IMR-90 (cell line): ENCODE data around the gene ZBTB26. TPM values are rescaled to one million over a fixed set of nuclear protein-coding genes. Genes with fewer than 3 reads are reported as not detected.

ENCODE experiments used
- ATAC-seq: fragments of 200-7000 bp; cut with Tn5 transposase; 2 replicates; pipeline ENCODE4 v1.9.1; 2020; ENCODE audit warnings: low read depth, mild to moderate bottlenecking, moderate library complexity
- BruUV-seq: library from RNA; stranded (reverse); fragments of 400-500 nt; replicated peaks from 2 replicates; lab custom pipeline; 2021; lab: Mats Ljungman, UMichigan
- CTCF ChIA-PET: fragments of 300-600 bp; formaldehyde crosslinking; extraction: SDS; loops from one replicate; lab custom pipeline; 2021; ENCODE audit warnings: antibody characterized with exemption; lab: Yijun Ruan, JAX
- POLR2A ChIA-PET: fragments of 300-600 bp; sonication (Branson Sonifier 250); formaldehyde crosslinking; loops from one replicate; lab custom pipeline; 2022; ENCODE audit warnings: antibody characterized with exemption; ENCODE audit not compliant: unreplicated experiment; lab: Charles Lee
- DNase-seq: peaks from one replicate; pipeline ENCODE4 v3.0.0; 2013
- H2AFZ ChIP-seq: replicated peaks from 2 replicates; pipeline ENCODE3; 2013; ENCODE audit warnings: low read length, mild to moderate bottlenecking; ENCODE audit not compliant: poor library complexity
- H2AK5ac ChIP-seq: 2 replicates; pipeline ENCODE4 v1.6.1; 2013; ENCODE audit warnings: low read depth, low read length, inconsistent platforms
- H2AK9ac ChIP-seq: replicated peaks from 2 replicates; pipeline ENCODE3; 2013; ENCODE audit warnings: mild to moderate bottlenecking, low read depth, low read length, moderate library complexity; ENCODE audit not compliant: poor library complexity
- H2BK120ac ChIP-seq: 2 replicates; pipeline ENCODE4 v1.6.1; 2013; ENCODE audit warnings: low read depth, low read length, inconsistent platforms
- H2BK15ac ChIP-seq: 3 replicates; pipeline ENCODE4 v1.6.1; 2013; ENCODE audit warnings: low read depth, low read length, inconsistent platforms
- H2BK20ac ChIP-seq: 2 replicates; pipeline ENCODE4 v1.6.1; 2013; ENCODE audit warnings: low read depth, mild to moderate bottlenecking, inconsistent platforms, low read length, moderate library complexity
- H2BK5ac ChIP-seq: 2 replicates; pipeline ENCODE4 v1.6.1; 2013; ENCODE audit warnings: mild to moderate bottlenecking, low read depth, low read length, inconsistent platforms; ENCODE audit not compliant: poor library complexity, severe bottlenecking
- H3K14ac ChIP-seq: replicated peaks from 2 replicates; pipeline ENCODE4 v1.6.1; 2013; ENCODE audit warnings: low read depth, low read length, inconsistent platforms
- H3K18ac ChIP-seq: 2 replicates; pipeline ENCODE4 v1.6.1; 2013; ENCODE audit warnings: low read depth, low read length, control low read depth
- H3K23ac ChIP-seq: 2 replicates; pipeline ENCODE4 v1.6.1; 2013; ENCODE audit warnings: low read depth, low read length, inconsistent platforms
- H3K27ac ChIP-seq: 2 replicates; pipeline ENCODE4 v1.5.1; 2013; ENCODE audit warnings: mild to moderate bottlenecking, control low read depth, low read length; ENCODE audit not compliant: insufficient read depth
- H3K27me3 ChIP-seq: 2 replicates; pipeline ENCODE4 v1.6.1; 2013; ENCODE audit warnings: low read length; ENCODE audit not compliant: control insufficient read depth, insufficient read depth
- H3K36me3 ChIP-seq: 2 replicates; pipeline ENCODE4 v1.6.1; 2013; ENCODE audit warnings: low read length, mixed read lengths; ENCODE audit not compliant: control insufficient read depth, insufficient read depth
- H3K4ac ChIP-seq: 2 replicates; pipeline ENCODE4 v1.6.1; 2013; ENCODE audit warnings: low read depth, low read length, inconsistent platforms
- H3K4me1 ChIP-seq: 2 replicates; pipeline ENCODE4 v1.6.1; 2013; ENCODE audit warnings: low read length, mixed read lengths; ENCODE audit not compliant: control insufficient read depth, insufficient read depth
- H3K4me2 ChIP-seq: 2 replicates; pipeline ENCODE4 v1.6.1; 2013; ENCODE audit warnings: low read depth, mild to moderate bottlenecking, control low read depth, low read length, moderate library complexity
- H3K4me3 ChIP-seq: 2 replicates; pipeline ENCODE4 v1.5.1; 2013; ENCODE audit warnings: low read depth, mild to moderate bottlenecking, control low read depth, low read length, moderate library complexity; ENCODE audit not compliant: insufficient read depth
- H3K56ac ChIP-seq: 2 replicates; pipeline ENCODE4 v1.6.1; 2013; ENCODE audit warnings: low read length, inconsistent platforms; ENCODE audit not compliant: insufficient read depth; ENCODE audit errors: extremely low read depth
- H3K79me1 ChIP-seq, 2 experiments: 2 replicates each; pipeline ENCODE4 v1.6.1; 2013; ENCODE audit warnings: low read length in 2 of 2, inconsistent platforms in 1 of 2, low read depth in 1 of 2
- H3K9ac ChIP-seq: 2 replicates; pipeline ENCODE4 v1.6.1; 2013; ENCODE audit warnings: low read depth, low read length, control low read depth
- H3K9me1 ChIP-seq: 2 replicates; pipeline ENCODE4 v1.6.1; 2013; ENCODE audit warnings: low read length, inconsistent platforms; ENCODE audit not compliant: insufficient read depth
- H3K9me3 ChIP-seq: 2 replicates; pipeline ENCODE4 v1.6.1; 2013; ENCODE audit warnings: low read length; ENCODE audit not compliant: control insufficient read depth, insufficient read depth
- H4K20me1 ChIP-seq: 2 replicates; pipeline ENCODE4 v1.6.1; 2013; ENCODE audit warnings: low read length, inconsistent platforms; ENCODE audit not compliant: insufficient read depth
- H4K5ac ChIP-seq: 2 replicates; pipeline ENCODE4 v1.6.1; 2013; ENCODE audit warnings: mild to moderate bottlenecking, low read depth, low read length, control low read depth
- H4K8ac ChIP-seq, 2 experiments: 2 replicates each; pipeline ENCODE4 v1.6.1; 2013; ENCODE audit warnings: low read depth in 2 of 2, low read length in 2 of 2, control low read depth in 1 of 2, inconsistent platforms in 1 of 2
- H4K91ac ChIP-seq: 2 replicates; pipeline ENCODE4 v1.6.1; 2013; ENCODE audit warnings: low read depth, low read length, inconsistent platforms; ENCODE audit not compliant: insufficient read depth
- BHLHE40 ChIP-seq: fragments of 150-350 bp; IDR thresholded peaks from 2 replicates; pipeline ENCODE4 v1.6.1; 2016; ENCODE audit warnings: mild to moderate bottlenecking, low read depth, low read length
- CEBPB ChIP-seq: IDR thresholded peaks from 2 replicates; pipeline ENCODE4 v1.6.1; 2012; ENCODE audit warnings: low read depth, low read length, improper control_type of control experiment
- CHD1 ChIP-seq: IDR thresholded peaks from 2 replicates; pipeline ENCODE4 v1.6.1; 2012; ENCODE audit warnings: low read depth, low read length, improper control_type of control experiment
- FOS ChIP-seq: fragments of 150-350 bp; IDR thresholded peaks from 2 replicates; pipeline ENCODE4 v1.6.1; 2016; ENCODE audit warnings: low read depth, low read length
- MAFK ChIP-seq: IDR thresholded peaks from 2 replicates; pipeline ENCODE4 v1.6.1; 2012; ENCODE audit warnings: low read depth, low read length, improper control_type of control experiment
- MAZ ChIP-seq: IDR thresholded peaks from 2 replicates; pipeline ENCODE4 v1.6.1; 2012; ENCODE audit warnings: low read depth, mild to moderate bottlenecking, low read length, improper control_type of control experiment, moderate library complexity, borderline replicate concordance
- RFX5 ChIP-seq: IDR thresholded peaks from 2 replicates; pipeline ENCODE4 v1.8.0; 2012; ENCODE audit warnings: low read depth, mild to moderate bottlenecking, low read length, moderate library complexity
- SMC3 ChIP-seq: fragments of 150-350 bp; IDR thresholded peaks from 2 replicates; pipeline ENCODE4 v1.6.1; 2016; ENCODE audit warnings: low read depth, mild to moderate bottlenecking, antibody characterized with exemption, low read length, moderate library complexity
- dilution Hi-C: fragments of 300-500 bp; cut with HindIII; formaldehyde crosslinking; loops from one replicate; pipeline ENCODE4 v1.14.3; 2018; ENCODE audit warnings: low sequenced_read_pairs; ENCODE audit not compliant: unreplicated experiment
- in situ Hi-C: fragments of 300-500 bp; cut with MboI; formaldehyde crosslinking; loops from 3 replicates; pipeline ENCODE4 v1.14.3; 2019; ENCODE audit warnings: low sequenced_read_pairs, inconsistent platforms, mixed read lengths
- intact Hi-C: fragments of 100-400 bp; cut with micrococcal nuclease; formaldehyde crosslinking; loops from 2 replicates; pipeline ENCODE4 v1.10.0; 2022
- polyA plus RNA-seq, 3 experiments: library from polyadenylated mRNA; depleted of rRNA; stranded (reverse); fragments of >200 nt; gene quantifications; 2 replicates each; pipeline ENCODE4 v1.2.3, GENCODE V29; 2012; ENCODE audit warnings: low replicate concordance in 1 of 3
- total RNA-seq: library from RNA; depleted of rRNA; stranded (reverse); fragments of >200 nt; gene quantifications from 2 replicates; pipeline ENCODE4 v1.2.3, GENCODE V29; 2012
- TF ChIP-seq, protein P1 (sequence below): fragments of 150-350 bp; IDR thresholded peaks from 2 replicates; pipeline ENCODE4 v1.6.1; 2016; ENCODE audit warnings: low read depth, mild to moderate bottlenecking, low read length, moderate library complexity, borderline replicate concordance

Gene ZBTB26
- total and polyA plus RNA-seq, 2 of the 4 experiments (the other 2 are of a cell fraction): 3.1 to 6.1 TPM

- CTCF ChIA-PET: no interaction called here
- H3K4me2 ChIP-seq: peak overlapping the region; percentile 80
- H3K4ac ChIP-seq: no peak overlapping the region; the same call in 1 of the 2 replicates
- H2BK15ac ChIP-seq: no peak overlapping the region
- H3K9me1 ChIP-seq: no peaks in the 10 kb centered on the region
- 0 out of 2 replicates have a peak overlapping the region, but pooled peaks have one; percentile 56 for H4K91ac ChIP-seq
- no TSS peak for BruUV-seq
- H3K36me3 ChIP-seq: peaks cover 5% of the 10 kb centered on the region
- H3K27me3 ChIP-seq: no peaks in the 10 kb centered on the region
- peak overlapping the region; percentile 60 for H2BK5ac ChIP-seq
- TF ChIP-seq, protein P1, sequence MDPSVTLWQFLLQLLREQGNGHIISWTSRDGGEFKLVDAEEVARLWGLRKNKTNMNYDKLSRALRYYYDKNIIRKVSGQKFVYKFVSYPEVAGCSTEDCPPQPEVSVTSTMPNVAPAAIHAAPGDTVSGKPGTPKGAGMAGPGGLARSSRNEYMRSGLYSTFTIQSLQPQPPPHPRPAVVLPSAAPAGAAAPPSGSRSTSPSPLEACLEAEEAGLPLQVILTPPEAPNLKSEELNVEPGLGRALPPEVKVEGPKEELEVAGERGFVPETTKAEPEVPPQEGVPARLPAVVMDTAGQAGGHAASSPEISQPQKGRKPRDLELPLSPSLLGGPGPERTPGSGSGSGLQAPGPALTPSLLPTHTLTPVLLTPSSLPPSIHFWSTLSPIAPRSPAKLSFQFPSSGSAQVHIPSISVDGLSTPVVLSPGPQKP: no peak
- TF ChIP-seq RFX5: no peak
- TF ChIP-seq CHD1: no peak
- no peak for TF ChIP-seq SMC3
- TF ChIP-seq MAFK: no peak
- no peak for TF ChIP-seq CEBPB
- no peak for TF ChIP-seq MAZ
- TF ChIP-seq FOS: no peak
- TF ChIP-seq BHLHE40: no peak
- in situ Hi-C loops: no loop called here
- no peak overlapping the region; the same call in 1 of the 2 replicates for H3K56ac ChIP-seq
- DNase-seq (peak; percentile 68), ATAC-seq (peak; percentile 94)
- peak overlapping the region; percentile 55; the same call in 1 of the 2 replicates for H3K27ac ChIP-seq
- no peak overlapping the region for H2BK120ac ChIP-seq
- intact Hi-C loops: no loop called here
- H4K5ac ChIP-seq: no peak overlapping the region
- peak overlapping the region; percentile 50; the same call in 1 of the 2 replicates for H3K18ac ChIP-seq
- no peak overlapping the region for H3K14ac ChIP-seq
- POLR2A ChIA-PET: interaction anchor here (1.0 kb wide), 1 partner anchor 14 kb away, joined by 5 read pairs; the partner anchor contains the start of gene RABGAP1
- peak overlapping the region; percentile 65 for H2BK20ac ChIP-seq
- H2AFZ ChIP-seq: no peak overlapping the region
- H3K4me3 ChIP-seq: no peak overlapping the region
- H3K9me3 ChIP-seq: no peaks in the 10 kb centered on the region
- H3K23ac ChIP-seq: 0 out of 2 replicates have a peak overlapping the region, but pooled peaks have one; percentile 78
- peaks cover 3% of the 10 kb centered on the region; the same call in 1 of the 2 replicates for H3K4me1 ChIP-seq
- 0 out of 2 replicates have a peak overlapping the region, but pooled peaks have one; percentile 68 for H2AK5ac ChIP-seq
- H3K9ac ChIP-seq: no peak overlapping the region; the same call in 1 of the 2 replicates
- H3K79me1 ChIP-seq: peaks cover 26 to 60% of the 10 kb centered on the region in 2 experiments
- H2AK9ac ChIP-seq: no peak overlapping the region
- dilution Hi-C loops: no loop called here
- H4K8ac ChIP-seq: peak overlapping the region in 1 of 2 experiments; percentile 79; a peak in 2 of 4 replicates
- peaks cover 29% of the 10 kb centered on the region for H4K20me1 ChIP-seq
These were observed 23.0 kb upstream of the ZBTB26 start for GRCh38 chr9:122954253-122954691.
